K562 (cell line): ENCODE data around the gene FRG1. TPM values are rescaled to one million over a fixed set of nuclear protein-coding genes. Genes with fewer than 3 reads are reported as not detected.

Source experiments
- PYGO2 ChIP-seq: fragments of 450-650 bp; IDR thresholded peaks from 2 replicates; pipeline ENCODE4 v1.6.1; 2016; ENCODE audit warnings: mild to moderate bottlenecking, missing genetic modification characterization, moderate library complexity, missing compliant biosample characterization
- SNIP1 ChIP-seq: fragments of 450-650 bp; IDR thresholded peaks from 2 replicates; pipeline ENCODE4 v1.7.1; 2017; ENCODE audit warnings: low read depth, mild to moderate bottlenecking
- WHSC1 ChIP-seq: IDR thresholded peaks from one replicate; pipeline ENCODE4 v1.6.1; 2012; ENCODE audit warnings: low read length, control low read depth, inconsistent platforms
- ZBTB43 ChIP-seq: sonication (generic); formaldehyde crosslinking; IDR thresholded peaks from 2 replicates; pipeline ENCODE4 v1.8.0; 2023; ENCODE audit warnings: mild to moderate bottlenecking, missing genetic modification reagents
- polyA plus RNA-seq, 8 experiments: library from polyadenylated mRNA; depleted of rRNA in 4 of 8; stranded (reverse) in 5 of 8; unstranded in 3 of 8; fragments of >200 nt; fragmentation: Nextera tagmentation in 2 of 8; fragmentation: Illumina TruSeq in 1 of 8; extraction: Ambion mirVana in 2 of 8; extraction: Trizol in 1 of 8; gene quantifications; 2 replicates each; pipeline versions ENCODE4 v1.2.1 to v1.2.3, GENCODE V29; 2011 to 2014; ENCODE audit warnings: inconsistent platforms in 1 of 8, missing spikeins in 1 of 8
- total RNA-seq, 7 experiments: library from RNA; depleted of rRNA in 6 of 7; stranded (reverse); fragments of >200 nt in 6 of 7; fragmentation: Illumina TruSeq in 2 of 7; extraction: Trizol in 2 of 7; gene quantifications; 2 replicates each; pipeline versions ENCODE4 v1.2.1 to v1.2.3, GENCODE V29; 2011 to 2021; ENCODE audit warnings: low replicate concordance in 1 of 7
- TF ChIP-seq, protein P1 (sequence below), 2 experiments: fragments of 450-650 bp; formaldehyde crosslinking in 1 of 2; IDR thresholded peaks; 2 replicates each; pipeline versions ENCODE4 v1.4.0 to v1.6.1; 2014 to 2020; ENCODE audit warnings: mild to moderate bottlenecking in 2 of 2, borderline replicate concordance in 1 of 2, low read depth in 1 of 2
- TF ChIP-seq, protein P2 (sequence below), 2 experiments: fragments of 450-650 bp; IDR thresholded peaks; 2 replicates each; pipeline ENCODE4 v1.6.1; 2016

The FRG1 gene
- total and polyA plus RNA-seq, 9 of the 15 experiments (the other 6 are each of a cell fraction or from before 2014, with no cell fraction given) = 36.4 to 203 (median 112) TPM

- TF ChIP-seq, protein P1, sequence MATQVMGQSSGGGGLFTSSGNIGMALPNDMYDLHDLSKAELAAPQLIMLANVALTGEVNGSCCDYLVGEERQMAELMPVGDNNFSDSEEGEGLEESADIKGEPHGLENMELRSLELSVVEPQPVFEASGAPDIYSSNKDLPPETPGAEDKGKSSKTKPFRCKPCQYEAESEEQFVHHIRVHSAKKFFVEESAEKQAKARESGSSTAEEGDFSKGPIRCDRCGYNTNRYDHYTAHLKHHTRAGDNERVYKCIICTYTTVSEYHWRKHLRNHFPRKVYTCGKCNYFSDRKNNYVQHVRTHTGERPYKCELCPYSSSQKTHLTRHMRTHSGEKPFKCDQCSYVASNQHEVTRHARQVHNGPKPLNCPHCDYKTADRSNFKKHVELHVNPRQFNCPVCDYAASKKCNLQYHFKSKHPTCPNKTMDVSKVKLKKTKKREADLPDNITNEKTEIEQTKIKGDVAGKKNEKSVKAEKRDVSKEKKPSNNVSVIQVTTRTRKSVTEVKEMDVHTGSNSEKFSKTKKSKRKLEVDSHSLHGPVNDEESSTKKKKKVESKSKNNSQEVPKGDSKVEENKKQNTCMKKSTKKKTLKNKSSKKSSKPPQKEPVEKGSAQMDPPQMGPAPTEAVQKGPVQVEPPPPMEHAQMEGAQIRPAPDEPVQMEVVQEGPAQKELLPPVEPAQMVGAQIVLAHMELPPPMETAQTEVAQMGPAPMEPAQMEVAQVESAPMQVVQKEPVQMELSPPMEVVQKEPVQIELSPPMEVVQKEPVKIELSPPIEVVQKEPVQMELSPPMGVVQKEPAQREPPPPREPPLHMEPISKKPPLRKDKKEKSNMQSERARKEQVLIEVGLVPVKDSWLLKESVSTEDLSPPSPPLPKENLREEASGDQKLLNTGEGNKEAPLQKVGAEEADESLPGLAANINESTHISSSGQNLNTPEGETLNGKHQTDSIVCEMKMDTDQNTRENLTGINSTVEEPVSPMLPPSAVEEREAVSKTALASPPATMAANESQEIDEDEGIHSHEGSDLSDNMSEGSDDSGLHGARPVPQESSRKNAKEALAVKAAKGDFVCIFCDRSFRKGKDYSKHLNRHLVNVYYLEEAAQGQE (IDR thresholded peaks at IDR 0.05; ENCODE audit: borderline replicate concordance) = peak; percentile 68
- TF ChIP-seq, protein P1 (CRISPR knock-in tag; IDR thresholded peaks at IDR 0.05; ENCODE audit: low read depth) = no peak
- TF ChIP-seq PYGO2 (no peak), SNIP1 (no peak), WHSC1 (no peak), ZBTB43 (no peak; the same call in none of the 2 replicates)
- TF ChIP-seq, protein P2, sequence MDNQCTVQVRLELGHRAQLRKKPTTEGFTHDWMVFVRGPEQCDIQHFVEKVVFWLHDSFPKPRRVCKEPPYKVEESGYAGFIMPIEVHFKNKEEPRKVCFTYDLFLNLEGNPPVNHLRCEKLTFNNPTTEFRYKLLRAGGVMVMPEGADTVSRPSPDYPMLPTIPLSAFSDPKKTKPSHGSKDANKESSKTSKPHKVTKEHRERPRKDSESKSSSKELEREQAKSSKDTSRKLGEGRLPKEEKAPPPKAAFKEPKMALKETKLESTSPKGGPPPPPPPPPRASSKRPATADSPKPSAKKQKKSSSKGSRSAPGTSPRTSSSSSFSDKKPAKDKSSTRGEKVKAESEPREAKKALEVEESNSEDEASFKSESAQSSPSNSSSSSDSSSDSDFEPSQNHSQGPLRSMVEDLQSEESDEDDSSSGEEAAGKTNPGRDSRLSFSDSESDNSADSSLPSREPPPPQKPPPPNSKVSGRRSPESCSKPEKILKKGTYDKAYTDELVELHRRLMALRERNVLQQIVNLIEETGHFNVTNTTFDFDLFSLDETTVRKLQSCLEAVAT (IDR thresholded peaks at IDR 0.05) = no peak; a peak in 1 of 4 replicates
Measured at GRCh38 chr4:189940178-189941004, at the start of gene FRG1 (continued).
